ENCODE data around the gene SYCN.

The SYCN gene

GRCh38 chr19:39164289-39164688 is 39.8 kb downstream of the SYCN start:
- H3K4me3 ChIP-seq (ENCODE audit: low read depth, low read length), result no peak overlapping the region

GRCh38 chr19:39163621-39164020 is 40.4 kb downstream of the SYCN start:
- no peak for TF ChIP-seq CTCF (IDR thresholded peaks at IDR 0.05; ENCODE audit: borderline replicate concordance, insufficient read depth, low read depth, low read length)
- no peak overlapping the region for H3K4me3 ChIP-seq (ENCODE audit: low read depth, low read length)

More at GRCh38 chr19:39164289-39164688, 39.8 kb downstream of the SYCN start:
- TF ChIP-seq CTCF (IDR thresholded peaks at IDR 0.05; ENCODE audit: borderline replicate concordance, insufficient read depth, low read depth, low read length), result no peak

GRCh38 chr19:39162441-39163043 is 41.5 kb downstream of the SYCN start:
- TF ChIP-seq CTCF (IDR thresholded peaks at IDR 0.05; ENCODE audit: borderline replicate concordance, insufficient read depth, low read depth, low read length), result no peak

GRCh38 chr19:39160889-39161672 is 43.0 kb downstream of the SYCN start:
- TF ChIP-seq CTCF (IDR thresholded peaks at IDR 0.05; ENCODE audit: borderline replicate concordance, insufficient read depth, low read depth, low read length), result no peak
- H3K4me3 ChIP-seq (ENCODE audit: low read depth, low read length), result no peak overlapping the region

More at GRCh38 chr19:39162441-39163043, 41.5 kb downstream of the SYCN start:
- no peak overlapping the region for H3K4me3 ChIP-seq (ENCODE audit: low read depth, low read length)

GRCh38 chr19:39160523-39160861 is 43.6 kb downstream of the SYCN start:
- H3K4me3 ChIP-seq (ENCODE audit: low read depth, low read length), result no peak overlapping the region
- TF ChIP-seq CTCF (IDR thresholded peaks at IDR 0.05; ENCODE audit: borderline replicate concordance, insufficient read depth, low read depth, low read length), result no peak

- TF ChIP-seq CTCF (IDR thresholded peaks at IDR 0.05; ENCODE audit: borderline replicate concordance, insufficient read depth, low read depth, low read length), result no peak
Observed at GRCh38 chr19:39158646-39159260, 45.3 kb downstream of the SYCN start.

More at GRCh38 chr19:39158646-39159260, 45.3 kb downstream of the SYCN start:
- H3K4me3 ChIP-seq (ENCODE audit: low read depth, low read length), result no peak overlapping the region

Data from GM12875 (cell line).